ENCODE measurements around the gene TMEM184C. TPM values are rescaled to one million over a fixed set of nuclear protein-coding genes. Genes with fewer than 3 reads are reported as not detected.

Gene TMEM184C
- total RNA-seq = 22.5 and 26.9 TPM in 2 replicates

GRCh38 chr4:147617173-147617840 lies at the start of gene TMEM184C:
TSS of gene TMEM184C (plus strand) at chr4:147617397. CDS start at chr4:147617957, 560 bp downstream.

GRCh38 chr4:147683717-147684700 lies 66.8 kb downstream of the TMEM184C start, which contains the start of gene PRMT9:
TSS of gene PRMT9 (minus strand) at chr4:147684163. CDS start at chr4:147683987, 176 bp downstream.

Other genes with a start within 250 kb of the TMEM184C start
- gene EDNRA, start 136.3 kb upstream of the TMEM184C start, total RNA-seq = 0.07 TPM in 1 of 2 replicates, not detected in the other
- gene PRMT9, start 66.8 kb downstream of the TMEM184C start, total RNA-seq = 3.8 and 6.6 TPM in 2 replicates
- gene ARHGAP10, start 114.7 kb downstream of the TMEM184C start, total RNA-seq = 26.2 and 28.9 TPM in 2 replicates

All from mammary microvascular endothelial cell (primary cell).